ENCODE measurements around the gene EFCAB8. TPM values are rescaled to one million over a fixed set of nuclear protein-coding genes. Genes with fewer than 3 reads are reported as not detected.

Gene EFCAB8
- total and polyA plus RNA-seq, 8 donors = 0.18 to 0.45 TPM; not detected in 6

GRCh38 chr20:32886652-32887051 lies 27.9 kb downstream of the EFCAB8 start:
- Histone ChIP-seq H3K27ac (no peak overlapping the region), H3K36me3 (no peaks in the 10 kb centered on the region), H3K27me3 (no peaks in the 10 kb centered on the region), H3K4me3 (no peak overlapping the region), H3K4me1 (no peaks in the 10 kb centered on the region), H3K9me3 (no peaks in the 10 kb centered on the region)
- intact Hi-C loops (cut with DNase I; ENCODE audit: low total_unique reads) = no loop called here
- 55 to 100% (median 68%) methylated on average over 1 to 3 of the region's 3 CpGs for WGBS, 5 donors
- DNase-seq = no peak
- TF ChIP-seq POLR2AphosphoS5 (IDR thresholded peaks at IDR 0.05) = no peak
- no peak for TF ChIP-seq CTCF (IDR thresholded peaks at IDR 0.05)
- no peak for TF ChIP-seq POLR2A (IDR thresholded peaks at IDR 0.05)
- no peak for TF ChIP-seq EP300 (IDR thresholded peaks at IDR 0.05)

GRCh38 chr20:32887492-32887891 lies 28.8 kb downstream of the EFCAB8 start:
- no peaks in the 10 kb centered on the region for H3K36me3 ChIP-seq
- no peaks in the 10 kb centered on the region for H3K27me3 ChIP-seq
- no peak overlapping the region for H3K27ac ChIP-seq
- no peak overlapping the region for H3K4me3 ChIP-seq
- TF ChIP-seq EP300 (IDR thresholded peaks at IDR 0.05) (no peak), POLR2A (IDR thresholded peaks at IDR 0.05) (no peak), CTCF (IDR thresholded peaks at IDR 0.05) (no peak), POLR2AphosphoS5 (IDR thresholded peaks at IDR 0.05) (no peak)
- 74 to 88% (median 83%) methylated on average over 11 of the region's 11 CpGs for WGBS, 5 donors
- no peak for DNase-seq
- intact Hi-C loops (cut with DNase I; ENCODE audit: low total_unique reads) = no loop called here
- no peaks in the 10 kb centered on the region for H3K4me1 ChIP-seq
- no peaks in the 10 kb centered on the region for H3K9me3 ChIP-seq

- Histone ChIP-seq H3K4me1 (no peaks in the 10 kb centered on the region), H3K36me3 (no peaks in the 10 kb centered on the region), H3K27me3 (no peaks in the 10 kb centered on the region), H3K27ac (no peak overlapping the region), H3K4me3 (no peak overlapping the region), H3K9me3 (no peaks in the 10 kb centered on the region)
- 80 to 96% (median 93%) methylated on average over 5 of the region's 5 CpGs for WGBS, 5 donors
- intact Hi-C loops (cut with DNase I; ENCODE audit: low total_unique reads) = no loop called here
- no peak for DNase-seq
- TF ChIP-seq POLR2A (IDR thresholded peaks at IDR 0.05) (no peak), CTCF (IDR thresholded peaks at IDR 0.05) (no peak), EP300 (IDR thresholded peaks at IDR 0.05) (no peak), POLR2AphosphoS5 (IDR thresholded peaks at IDR 0.05) (no peak)
Observed at GRCh38 chr20:32888636-32889035, 29.9 kb downstream of the EFCAB8 start.

GRCh38 chr20:32889281-32889680 lies 30.6 kb downstream of the EFCAB8 start:
- 81 to 88% (median 85%) methylated on average over 5 of the region's 5 CpGs for WGBS, 5 donors
- no peaks in the 10 kb centered on the region for H3K9me3 ChIP-seq
- H3K27ac ChIP-seq = no peak overlapping the region
- intact Hi-C loops (cut with DNase I; ENCODE audit: low total_unique reads) = no loop called here
- H3K27me3 ChIP-seq = no peaks in the 10 kb centered on the region
- TF ChIP-seq CTCF (IDR thresholded peaks at IDR 0.05) (no peak), POLR2A (IDR thresholded peaks at IDR 0.05) (no peak), EP300 (IDR thresholded peaks at IDR 0.05) (no peak), POLR2AphosphoS5 (IDR thresholded peaks at IDR 0.05) (no peak)
- no peaks in the 10 kb centered on the region for H3K36me3 ChIP-seq
- DNase-seq = no peak
- H3K4me3 ChIP-seq = no peak overlapping the region
- no peaks in the 10 kb centered on the region for H3K4me1 ChIP-seq

All from stomach (tissue), 9 donors.